IMR-90 (cell line): ENCODE results near the gene ANKRD44. TPM values are rescaled to one million over a fixed set of nuclear protein-coding genes. Genes with fewer than 3 reads are reported as not detected.

ENCODE experiments used
- ATAC-seq: fragments of 200-7000 bp; cut with Tn5 transposase; 2 replicates; pipeline ENCODE4 v1.9.1; 2020; ENCODE audit warnings: low read depth, mild to moderate bottlenecking, moderate library complexity
- BruUV-seq: library from RNA; stranded (reverse); fragments of 400-500 nt; replicated peaks from 2 replicates; lab custom pipeline; 2021; lab: Mats Ljungman, UMichigan
- CTCF ChIA-PET: fragments of 300-600 bp; formaldehyde crosslinking; extraction: SDS; loops from one replicate; lab custom pipeline; 2021; ENCODE audit warnings: antibody characterized with exemption; lab: Yijun Ruan, JAX
- POLR2A ChIA-PET: fragments of 300-600 bp; sonication (Branson Sonifier 250); formaldehyde crosslinking; loops from one replicate; lab custom pipeline; 2022; ENCODE audit warnings: antibody characterized with exemption; ENCODE audit not compliant: unreplicated experiment; lab: Charles Lee
- DNase-seq: peaks from one replicate; pipeline ENCODE4 v3.0.0; 2013
- H2AFZ ChIP-seq: replicated peaks from 2 replicates; pipeline ENCODE3; 2013; ENCODE audit warnings: low read length, mild to moderate bottlenecking; ENCODE audit not compliant: poor library complexity
- H2AK5ac ChIP-seq: 2 replicates; pipeline ENCODE4 v1.6.1; 2013; ENCODE audit warnings: low read depth, low read length, inconsistent platforms
- H2AK9ac ChIP-seq: replicated peaks from 2 replicates; pipeline ENCODE3; 2013; ENCODE audit warnings: mild to moderate bottlenecking, low read depth, low read length, moderate library complexity; ENCODE audit not compliant: poor library complexity
- H2BK120ac ChIP-seq: 2 replicates; pipeline ENCODE4 v1.6.1; 2013; ENCODE audit warnings: low read depth, low read length, inconsistent platforms
- H2BK15ac ChIP-seq: 3 replicates; pipeline ENCODE4 v1.6.1; 2013; ENCODE audit warnings: low read depth, low read length, inconsistent platforms
- H2BK20ac ChIP-seq: 2 replicates; pipeline ENCODE4 v1.6.1; 2013; ENCODE audit warnings: low read depth, mild to moderate bottlenecking, inconsistent platforms, low read length, moderate library complexity
- H2BK5ac ChIP-seq: 2 replicates; pipeline ENCODE4 v1.6.1; 2013; ENCODE audit warnings: mild to moderate bottlenecking, low read depth, low read length, inconsistent platforms; ENCODE audit not compliant: poor library complexity, severe bottlenecking
- H3K14ac ChIP-seq: replicated peaks from 2 replicates; pipeline ENCODE4 v1.6.1; 2013; ENCODE audit warnings: low read depth, low read length, inconsistent platforms
- H3K18ac ChIP-seq: 2 replicates; pipeline ENCODE4 v1.6.1; 2013; ENCODE audit warnings: low read depth, low read length, control low read depth
- H3K23ac ChIP-seq: 2 replicates; pipeline ENCODE4 v1.6.1; 2013; ENCODE audit warnings: low read depth, low read length, inconsistent platforms
- H3K27ac ChIP-seq: 2 replicates; pipeline ENCODE4 v1.5.1; 2013; ENCODE audit warnings: mild to moderate bottlenecking, control low read depth, low read length; ENCODE audit not compliant: insufficient read depth
- H3K27me3 ChIP-seq: 2 replicates; pipeline ENCODE4 v1.6.1; 2013; ENCODE audit warnings: low read length; ENCODE audit not compliant: control insufficient read depth, insufficient read depth
- H3K36me3 ChIP-seq: 2 replicates; pipeline ENCODE4 v1.6.1; 2013; ENCODE audit warnings: low read length, mixed read lengths; ENCODE audit not compliant: control insufficient read depth, insufficient read depth
- H3K4ac ChIP-seq: 2 replicates; pipeline ENCODE4 v1.6.1; 2013; ENCODE audit warnings: low read depth, low read length, inconsistent platforms
- H3K4me1 ChIP-seq: 2 replicates; pipeline ENCODE4 v1.6.1; 2013; ENCODE audit warnings: low read length, mixed read lengths; ENCODE audit not compliant: control insufficient read depth, insufficient read depth
- H3K4me2 ChIP-seq: 2 replicates; pipeline ENCODE4 v1.6.1; 2013; ENCODE audit warnings: low read depth, mild to moderate bottlenecking, control low read depth, low read length, moderate library complexity
- H3K4me3 ChIP-seq: 2 replicates; pipeline ENCODE4 v1.5.1; 2013; ENCODE audit warnings: low read depth, mild to moderate bottlenecking, control low read depth, low read length, moderate library complexity; ENCODE audit not compliant: insufficient read depth
- H3K56ac ChIP-seq: 2 replicates; pipeline ENCODE4 v1.6.1; 2013; ENCODE audit warnings: low read length, inconsistent platforms; ENCODE audit not compliant: insufficient read depth; ENCODE audit errors: extremely low read depth
- H3K79me1 ChIP-seq, 2 experiments: 2 replicates each; pipeline ENCODE4 v1.6.1; 2013; ENCODE audit warnings: low read length in 2 of 2, inconsistent platforms in 1 of 2, low read depth in 1 of 2
- H3K9ac ChIP-seq: 2 replicates; pipeline ENCODE4 v1.6.1; 2013; ENCODE audit warnings: low read depth, low read length, control low read depth
- H3K9me1 ChIP-seq: 2 replicates; pipeline ENCODE4 v1.6.1; 2013; ENCODE audit warnings: low read length, inconsistent platforms; ENCODE audit not compliant: insufficient read depth
- H3K9me3 ChIP-seq: 2 replicates; pipeline ENCODE4 v1.6.1; 2013; ENCODE audit warnings: low read length; ENCODE audit not compliant: control insufficient read depth, insufficient read depth
- H4K20me1 ChIP-seq: 2 replicates; pipeline ENCODE4 v1.6.1; 2013; ENCODE audit warnings: low read length, inconsistent platforms; ENCODE audit not compliant: insufficient read depth
- H4K5ac ChIP-seq: 2 replicates; pipeline ENCODE4 v1.6.1; 2013; ENCODE audit warnings: mild to moderate bottlenecking, low read depth, low read length, control low read depth
- H4K8ac ChIP-seq, 2 experiments: 2 replicates each; pipeline ENCODE4 v1.6.1; 2013; ENCODE audit warnings: low read depth in 2 of 2, low read length in 2 of 2, control low read depth in 1 of 2, inconsistent platforms in 1 of 2
- H4K91ac ChIP-seq: 2 replicates; pipeline ENCODE4 v1.6.1; 2013; ENCODE audit warnings: low read depth, low read length, inconsistent platforms; ENCODE audit not compliant: insufficient read depth
- BHLHE40 ChIP-seq: fragments of 150-350 bp; IDR thresholded peaks from 2 replicates; pipeline ENCODE4 v1.6.1; 2016; ENCODE audit warnings: mild to moderate bottlenecking, low read depth, low read length
- CEBPB ChIP-seq: IDR thresholded peaks from 2 replicates; pipeline ENCODE4 v1.6.1; 2012; ENCODE audit warnings: low read depth, low read length, improper control_type of control experiment
- CHD1 ChIP-seq: IDR thresholded peaks from 2 replicates; pipeline ENCODE4 v1.6.1; 2012; ENCODE audit warnings: low read depth, low read length, improper control_type of control experiment
- CTCF ChIP-seq: conservative IDR thresholded peaks from 2 replicates; pipeline ENCODE4 v1.5.1; 2012; ENCODE audit warnings: mild to moderate bottlenecking, low read depth, low read length, improper control_type of control experiment
- ELK1 ChIP-seq: fragments of 150-350 bp; IDR thresholded peaks from 2 replicates; pipeline ENCODE4 v1.6.1; 2016; ENCODE audit warnings: low read depth, mild to moderate bottlenecking, low read length, moderate library complexity, borderline replicate concordance
- FOS ChIP-seq: fragments of 150-350 bp; IDR thresholded peaks from 2 replicates; pipeline ENCODE4 v1.6.1; 2016; ENCODE audit warnings: low read depth, low read length
- MAFK ChIP-seq: IDR thresholded peaks from 2 replicates; pipeline ENCODE4 v1.6.1; 2012; ENCODE audit warnings: low read depth, low read length, improper control_type of control experiment
- MAZ ChIP-seq: IDR thresholded peaks from 2 replicates; pipeline ENCODE4 v1.6.1; 2012; ENCODE audit warnings: low read depth, mild to moderate bottlenecking, low read length, improper control_type of control experiment, moderate library complexity, borderline replicate concordance
- MXI1 ChIP-seq: IDR thresholded peaks from 2 replicates; pipeline ENCODE4 v1.6.1; 2012; ENCODE audit warnings: low read depth, mild to moderate bottlenecking, low read length, moderate library complexity, borderline replicate concordance
- NFE2L2 ChIP-seq: fragments of 150-350 bp; IDR thresholded peaks from 2 replicates; pipeline ENCODE4 v1.6.1; 2016; ENCODE audit warnings: low read depth, mild to moderate bottlenecking, low read length
- POLR2A ChIP-seq: IDR thresholded peaks from 2 replicates; pipeline ENCODE4 v1.6.1; 2012; ENCODE audit warnings: mild to moderate bottlenecking, low read depth, low read length
- RAD21 ChIP-seq: IDR thresholded peaks from 2 replicates; pipeline ENCODE4 v1.6.1; 2012; ENCODE audit warnings: low read length, improper control_type of control experiment
- RCOR1 ChIP-seq: IDR thresholded peaks from 2 replicates; pipeline ENCODE4 v1.6.1; 2012; ENCODE audit warnings: mild to moderate bottlenecking, low read length, improper control_type of control experiment; ENCODE audit not compliant: insufficient replicate concordance
- RFX5 ChIP-seq: IDR thresholded peaks from 2 replicates; pipeline ENCODE4 v1.8.0; 2012; ENCODE audit warnings: low read depth, mild to moderate bottlenecking, low read length, moderate library complexity
- SMC3 ChIP-seq: fragments of 150-350 bp; IDR thresholded peaks from 2 replicates; pipeline ENCODE4 v1.6.1; 2016; ENCODE audit warnings: low read depth, mild to moderate bottlenecking, antibody characterized with exemption, low read length, moderate library complexity
- USF2 ChIP-seq: fragments of 150-350 bp; IDR thresholded peaks from 2 replicates; pipeline ENCODE4 v1.6.1; 2017; ENCODE audit warnings: mild to moderate bottlenecking, antibody characterized with exemption, low read length, low read depth
- WGBS, 2 experiments: methylation state at CpG; one replicate each; pipeline versions ENCODE4 v1.1.5 to v1.1.7; 2013; ENCODE audit warnings: missing lambda C conversion rate in 2 of 2; ENCODE audit not compliant: insufficient read length in 1 of 2; ENCODE audit errors: extremely low coverage in 2 of 2; 5-methylcytosine and 5-hydroxymethylcytosine counted together
- dilution Hi-C: fragments of 300-500 bp; cut with HindIII; formaldehyde crosslinking; loops from one replicate; pipeline ENCODE4 v1.14.3; 2018; ENCODE audit warnings: low sequenced_read_pairs; ENCODE audit not compliant: unreplicated experiment
- in situ Hi-C: fragments of 300-500 bp; cut with MboI; formaldehyde crosslinking; loops from 3 replicates; pipeline ENCODE4 v1.14.3; 2019; ENCODE audit warnings: low sequenced_read_pairs, inconsistent platforms, mixed read lengths
- intact Hi-C: fragments of 100-400 bp; cut with micrococcal nuclease; formaldehyde crosslinking; loops from 2 replicates; pipeline ENCODE4 v1.10.0; 2022
- polyA plus RNA-seq, 3 experiments: library from polyadenylated mRNA; depleted of rRNA; stranded (reverse); fragments of >200 nt; gene quantifications; 2 replicates each; pipeline ENCODE4 v1.2.3, GENCODE V29; 2012; ENCODE audit warnings: low replicate concordance in 1 of 3
- total RNA-seq: library from RNA; depleted of rRNA; stranded (reverse); fragments of >200 nt; gene quantifications from 2 replicates; pipeline ENCODE4 v1.2.3, GENCODE V29; 2012

ANKRD44 gene
- total and polyA plus RNA-seq, 2 of the 4 experiments (the other 2 are of a cell fraction), result 5.2 to 15.6 TPM

- no peaks in the 10 kb centered on the region for H3K27me3 ChIP-seq
- no peak overlapping the region for H2BK15ac ChIP-seq
- H3K4me3 ChIP-seq, result no peak overlapping the region
- H3K4me1 ChIP-seq, result peaks cover 5% of the 10 kb centered on the region
- no peak overlapping the region for H3K4ac ChIP-seq
- CTCF ChIA-PET, result interaction anchor here (0.5 to 0.6 kb wide), 2 partner anchors 125 to 163 kb away, joined by 3 to 4 read pairs; no protein-coding TSS in a partner anchor
- no peak overlapping the region for H3K4me2 ChIP-seq
- H3K23ac ChIP-seq, result no peak overlapping the region
- in situ Hi-C loops (no loop called here), intact Hi-C loops (no loop called here), dilution Hi-C loops (no loop called here)
- H3K9me1 ChIP-seq, result peaks cover 7% of the 10 kb centered on the region
- H2AFZ ChIP-seq, result no peak overlapping the region
- no peak overlapping the region for H2BK120ac ChIP-seq
- H3K79me1 ChIP-seq, result no peaks in the 10 kb centered on the region
- DNase-seq (peak; percentile 84), ATAC-seq (peak; percentile 85)
- no peaks in the 10 kb centered on the region for H4K20me1 ChIP-seq
- H4K91ac ChIP-seq, result no peak overlapping the region
- H2BK20ac ChIP-seq, result no peak overlapping the region
- H2AK5ac ChIP-seq, result no peak overlapping the region
- H3K36me3 ChIP-seq, result no peaks in the 10 kb centered on the region
- WGBS, 2 experiments, result 100% methylated on average over 1 of the region's 4 CpGs; no CpG with 5 or more reads in 1 of the 2 experiments
- H3K56ac ChIP-seq, result no peak overlapping the region
- H3K9ac ChIP-seq, result no peak overlapping the region
- no peak overlapping the region for H4K8ac ChIP-seq
- H2AK9ac ChIP-seq, result no peak overlapping the region
- TF ChIP-seq USF2 (no peak), BHLHE40 (no peak), MAFK (no peak), CEBPB (no peak), MAZ (no peak), RAD21 (no peak), NFE2L2 (no peak), ELK1 (no peak), POLR2A (no peak), SMC3 (no peak), RFX5 (no peak), CTCF (no peak), FOS (no peak), CHD1 (no peak), MXI1 (no peak), RCOR1 (no peak)
- no peak overlapping the region for H2BK5ac ChIP-seq
- H3K14ac ChIP-seq, result no peak overlapping the region
- no peak overlapping the region for H3K27ac ChIP-seq
- BruUV-seq, result no TSS peak
- no peak overlapping the region for H3K18ac ChIP-seq
- H4K5ac ChIP-seq, result no peak overlapping the region
- POLR2A ChIA-PET, result interaction anchor here (0.6 kb wide), 2 partner anchors 31 to 285 kb away, joined by 3 read pairs; no protein-coding TSS in a partner anchor
- no peaks in the 10 kb centered on the region for H3K9me3 ChIP-seq
These were observed 282.4 kb downstream of the ANKRD44 start for GRCh38 chr2:197028230-197028629.
